Measurements from ENCODE around the gene DYNLT3.

Gene DYNLT3

GRCh38 chrX:37840931-37841330 is 6.4 kb downstream of the DYNLT3 start:
- no peak for DNase-seq

GRCh38 chrX:37834937-37835336 is 12.4 kb downstream of the DYNLT3 start:
- no peak for DNase-seq

DNA sequence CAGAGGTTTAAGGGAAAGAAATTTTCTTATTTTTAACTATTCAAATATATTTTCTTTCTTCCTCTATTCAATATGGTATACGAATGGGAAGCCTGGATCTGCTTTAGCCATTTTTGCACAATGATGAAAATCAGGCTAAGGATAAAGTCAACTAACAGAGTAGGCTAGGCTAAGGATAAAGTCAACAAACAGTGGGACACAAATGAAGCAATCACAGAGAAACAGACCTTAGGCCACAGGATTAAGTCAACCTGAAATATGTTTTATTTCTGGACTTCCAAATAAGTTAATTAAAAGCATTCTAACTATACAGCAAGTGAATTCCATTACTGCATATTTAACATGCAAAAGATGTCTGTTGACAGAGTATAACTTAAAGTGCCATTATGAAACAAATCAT is 17.0 kb downstream of the DYNLT3 start:
- DNase-seq: no peak

- DNase-seq: no peak
These were observed 17.6 kb downstream of the DYNLT3 start for GRCh38 chrX:37829721-37830120.

DNA sequence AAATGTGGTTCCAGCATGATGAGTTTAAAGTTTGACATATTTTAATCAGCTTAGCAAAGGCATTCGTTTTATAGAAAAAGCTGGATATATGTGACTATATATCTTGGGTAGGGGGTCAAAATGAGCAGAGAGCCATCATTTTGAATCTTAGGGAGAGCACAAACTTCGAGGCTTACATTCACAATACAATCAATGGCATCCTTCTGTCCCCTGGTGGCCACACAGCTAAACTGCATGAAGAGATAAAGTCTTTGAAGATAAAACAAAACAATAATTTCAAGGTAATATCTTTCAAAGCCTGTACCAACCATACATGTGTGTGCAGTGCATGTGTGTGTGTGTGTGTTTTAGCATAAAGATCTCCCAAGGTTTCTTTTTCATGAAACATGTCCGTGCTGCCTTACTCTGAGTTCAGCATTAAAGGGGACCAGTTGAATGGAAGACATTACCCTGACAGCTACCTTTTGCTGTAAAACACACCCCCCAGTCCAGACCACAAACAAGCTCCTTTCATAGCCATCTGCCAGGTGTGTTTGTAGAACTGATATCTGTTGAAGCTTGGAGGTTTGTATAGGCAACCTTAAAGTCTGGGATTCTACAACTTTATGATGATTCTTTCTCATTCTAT is 22.0 kb downstream of the DYNLT3 start:
- DNase-seq: peak; percentile 52

- no peak for DNase-seq
These were observed 22.7 kb downstream of the DYNLT3 start for GRCh38 chrX:37824491-37825214.

DNA sequence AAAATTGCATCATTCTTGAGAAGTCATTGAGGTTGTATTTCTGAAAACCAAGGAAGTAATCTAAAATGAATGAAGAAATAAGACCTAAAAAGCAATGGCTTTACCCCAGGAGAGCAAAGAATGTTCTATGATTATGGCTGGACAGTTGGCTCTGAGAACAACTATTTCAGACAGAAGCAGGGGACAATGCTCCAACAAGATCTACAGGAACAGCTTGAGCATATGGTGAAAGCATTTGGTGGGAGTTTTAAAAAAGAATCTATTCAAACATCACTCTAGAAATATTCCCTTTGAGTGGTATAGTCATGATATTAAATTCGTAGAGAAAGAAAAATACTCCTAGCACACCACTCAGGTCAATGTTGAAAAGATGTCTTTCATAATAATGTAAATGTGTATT is 26.7 kb downstream of the DYNLT3 start:
- no peak for DNase-seq

GRCh38 chrX:37818031-37818430 is 29.3 kb downstream of the DYNLT3 start:
- DNase-seq: no peak

- no peak for DNase-seq
These were observed 29.8 kb downstream of the DYNLT3 start for GRCh38 chrX:37817579-37817978.

- no peak for DNase-seq
These were observed 30.2 kb downstream of the DYNLT3 start for GRCh38 chrX:37817176-37817575.

GRCh38 chrX:37816766-37817165 is 30.6 kb downstream of the DYNLT3 start:
- DNase-seq: no peak

DNA sequence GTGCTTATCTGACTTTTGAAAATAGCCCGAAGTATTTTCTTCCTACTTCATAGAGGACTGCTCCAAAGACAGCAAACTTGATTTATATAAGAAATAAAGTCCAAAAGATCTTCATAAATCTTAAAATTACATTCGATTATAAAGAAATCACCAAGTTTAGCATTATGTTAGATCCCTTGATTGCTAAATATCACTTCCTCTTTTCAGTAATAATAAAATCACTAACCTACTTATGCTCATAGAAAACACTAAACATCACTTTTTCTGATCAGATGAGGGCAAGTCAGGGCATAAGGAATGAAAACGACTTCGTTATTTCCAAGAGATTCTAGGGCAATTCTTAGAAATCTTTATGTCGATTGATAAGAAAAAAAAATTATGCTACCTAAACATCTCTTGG is 32.0 kb downstream of the DYNLT3 start:
- DNase-seq: no peak

DNA sequence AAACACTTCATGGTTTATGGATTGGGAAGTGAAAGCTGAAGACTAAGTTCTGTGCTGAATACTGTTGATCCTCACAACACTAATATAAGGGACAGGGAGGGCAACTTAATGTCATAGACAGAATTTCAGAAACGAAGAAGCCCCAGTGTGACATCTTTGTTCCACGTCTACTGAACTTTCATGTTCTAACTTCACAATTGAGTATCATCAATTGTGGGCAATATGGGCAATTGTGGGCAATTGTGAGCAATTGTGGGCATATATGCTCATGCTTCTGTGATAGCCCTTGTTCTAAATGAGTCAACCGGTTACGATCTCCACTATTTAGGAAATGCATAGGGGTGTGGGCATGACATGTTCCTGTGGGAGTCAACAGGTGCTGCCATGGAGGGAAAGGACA is 33.8 kb downstream of the DYNLT3 start:
- no peak for DNase-seq

DNA sequence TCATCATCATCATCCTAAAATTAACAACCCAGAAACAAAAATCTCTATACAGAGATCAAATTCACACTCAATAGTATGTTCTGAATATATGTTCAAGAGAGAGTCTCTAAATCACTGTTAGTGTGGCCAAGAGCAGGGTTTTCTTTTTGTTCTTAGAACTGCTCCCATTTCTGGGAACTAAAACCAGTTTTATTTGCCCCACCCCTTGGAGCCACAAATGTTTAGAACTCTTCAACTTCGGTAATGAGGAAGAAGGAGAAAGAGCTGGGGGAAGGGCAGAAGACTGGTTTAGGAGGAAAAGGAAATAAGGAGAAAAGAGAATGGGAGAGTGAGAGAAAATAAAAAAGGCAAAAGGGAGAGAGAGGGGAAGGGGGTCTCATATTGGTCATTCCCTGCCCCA is 35.3 kb downstream of the DYNLT3 start:
- DNase-seq: no peak

DNA sequence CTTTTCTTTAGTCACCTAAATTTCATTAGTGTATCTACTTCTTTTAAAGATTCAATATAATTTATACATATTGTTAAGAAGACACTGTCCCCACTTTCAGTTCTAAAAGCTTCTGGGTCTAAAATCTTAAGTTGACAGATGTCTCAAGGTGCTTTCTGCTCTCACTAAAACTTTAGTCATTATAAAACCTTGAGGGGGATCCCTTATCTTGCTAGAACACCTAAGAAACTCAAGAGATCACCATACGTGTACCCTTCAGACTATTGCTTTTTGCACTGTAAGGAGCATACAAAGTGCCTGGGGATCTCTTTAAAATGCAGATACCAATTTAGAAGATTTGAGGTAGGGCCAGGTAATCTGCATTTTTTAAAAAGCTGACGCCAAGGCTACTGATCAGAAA is 37.4 kb downstream of the DYNLT3 start:
- DNase-seq: no peak

DNA sequence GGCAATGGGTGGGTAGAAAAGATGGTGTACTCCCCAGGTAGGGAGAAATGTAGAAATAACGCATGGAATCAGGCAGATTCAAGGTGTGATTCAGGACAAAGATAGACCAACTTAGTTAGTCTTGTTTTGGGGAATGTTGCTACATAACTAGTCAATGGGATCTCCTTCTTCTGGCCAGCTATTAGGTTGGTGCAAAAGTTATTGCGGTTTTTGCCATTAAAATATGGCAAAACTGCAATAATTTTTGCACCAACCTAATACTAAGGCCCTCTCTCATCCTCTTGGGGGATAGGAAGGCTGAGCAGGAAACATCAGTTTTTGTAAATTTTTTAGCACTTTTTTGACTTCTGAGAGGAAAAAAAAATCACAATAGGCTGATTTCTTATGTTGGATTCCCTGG is 44.3 kb downstream of the DYNLT3 start:
- no peak for DNase-seq

DNA sequence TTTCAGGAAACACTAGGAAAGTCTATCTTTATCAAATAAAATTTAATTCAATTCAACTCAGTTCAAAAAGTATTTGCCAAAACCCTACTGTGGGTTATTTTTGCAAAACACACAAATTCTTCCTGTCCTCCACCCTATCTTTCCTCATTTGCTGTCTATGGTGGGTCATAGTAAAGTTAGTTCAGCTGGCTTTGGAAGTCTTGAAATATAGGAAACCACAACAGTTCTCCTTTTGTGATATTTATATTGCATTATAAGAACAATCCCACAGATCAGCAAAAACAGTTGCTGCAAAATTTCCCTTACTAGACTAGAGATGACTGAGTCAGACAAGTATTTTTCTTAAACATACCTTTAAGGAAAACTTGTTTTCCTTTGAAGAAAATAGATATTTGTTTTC is 45.3 kb downstream of the DYNLT3 start:
- DNase-seq: no peak

DNA sequence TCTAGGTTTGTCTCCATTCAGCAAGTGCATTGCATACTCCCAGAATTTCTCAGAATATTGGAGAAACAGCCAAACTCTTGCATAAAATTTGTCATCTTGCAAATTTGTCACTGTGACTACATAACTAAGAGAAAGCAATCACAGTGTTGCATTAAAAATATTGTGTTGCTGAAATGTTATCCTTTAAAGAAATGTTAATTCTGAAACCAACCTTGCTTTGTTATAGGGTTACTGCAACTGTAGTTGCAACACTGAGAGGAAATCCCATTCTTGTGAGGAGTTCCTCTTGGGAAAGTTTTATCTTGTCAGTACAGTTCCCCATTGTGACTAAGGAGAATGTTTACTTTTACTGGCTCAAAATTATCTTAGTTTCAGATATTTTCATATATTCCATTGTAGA is 46.7 kb downstream of the DYNLT3 start:
- DNase-seq: no peak

GRCh38 chrX:37799936-37800335 is 47.4 kb downstream of the DYNLT3 start:
- no peak for DNase-seq

DNA sequence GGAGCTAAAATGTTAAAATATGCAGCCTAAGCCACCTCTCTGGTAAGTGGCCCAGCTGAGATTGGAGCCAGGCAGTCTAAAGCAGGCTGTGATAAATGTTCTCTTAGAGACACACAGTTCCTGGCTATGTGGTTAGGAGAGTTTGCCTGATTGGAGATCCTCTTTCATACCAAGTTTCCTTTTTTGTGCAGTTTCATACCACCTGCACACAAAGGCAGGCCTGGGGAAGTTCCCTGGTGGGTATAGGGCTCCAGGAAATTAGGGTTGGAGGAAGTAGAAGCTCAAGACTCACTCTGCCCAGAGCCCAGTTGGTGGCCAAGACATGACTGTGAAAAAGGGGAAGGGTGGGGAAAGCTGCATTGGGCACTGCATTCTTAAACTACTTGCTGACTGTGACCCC is 50.6 kb downstream of the DYNLT3 start:
- no peak for DNase-seq

GRCh38 chrX:37796310-37796709 is 51.1 kb downstream of the DYNLT3 start:
- no peak for DNase-seq

All from activated gamma-delta T cell treated with Interleukin-2 at 50 U/mL for 16 hours (primary cell).